B cell (primary cell): ENCODE data around the gene SKAP2.

Experiments used
- EZH2 ChIP-seq: IDR thresholded peaks from 2 replicates; pipeline ENCODE4 v1.6.1; 2012; ENCODE audit warnings: borderline replicate concordance, low read depth, mild to moderate bottlenecking, moderate library complexity, low read length; ENCODE audit not compliant: insufficient read depth, poor library complexity, severe bottlenecking
- TF ChIP-seq, protein P1 (sequence below): fragments of 200-600 bp; IDR thresholded peaks from one replicate; pipeline ENCODE4 v1.8.0; 2022; ENCODE audit warnings: antibody characterized with exemption, mild to moderate bottlenecking

DNA sequence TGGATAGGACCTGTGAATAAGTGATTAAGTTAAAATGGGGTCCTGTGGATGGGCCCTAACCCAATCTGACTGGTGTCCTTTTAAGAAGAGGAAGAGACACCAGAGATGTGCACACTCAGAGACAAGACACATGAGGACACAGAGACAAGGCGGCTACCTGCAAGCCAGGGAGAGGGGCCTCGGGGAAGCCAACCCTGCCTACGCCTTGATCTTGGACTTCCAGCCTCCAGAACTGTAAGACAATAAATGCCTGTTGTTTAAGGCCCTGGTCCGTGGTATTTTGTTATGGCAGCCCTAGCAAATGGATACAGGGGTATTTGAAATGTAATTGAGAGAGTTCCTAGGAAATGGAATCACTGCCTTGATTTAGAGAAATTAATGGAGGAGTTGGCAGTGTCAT, 225.3 kb downstream of the SKAP2 start:
- TF ChIP-seq, protein P1, sequence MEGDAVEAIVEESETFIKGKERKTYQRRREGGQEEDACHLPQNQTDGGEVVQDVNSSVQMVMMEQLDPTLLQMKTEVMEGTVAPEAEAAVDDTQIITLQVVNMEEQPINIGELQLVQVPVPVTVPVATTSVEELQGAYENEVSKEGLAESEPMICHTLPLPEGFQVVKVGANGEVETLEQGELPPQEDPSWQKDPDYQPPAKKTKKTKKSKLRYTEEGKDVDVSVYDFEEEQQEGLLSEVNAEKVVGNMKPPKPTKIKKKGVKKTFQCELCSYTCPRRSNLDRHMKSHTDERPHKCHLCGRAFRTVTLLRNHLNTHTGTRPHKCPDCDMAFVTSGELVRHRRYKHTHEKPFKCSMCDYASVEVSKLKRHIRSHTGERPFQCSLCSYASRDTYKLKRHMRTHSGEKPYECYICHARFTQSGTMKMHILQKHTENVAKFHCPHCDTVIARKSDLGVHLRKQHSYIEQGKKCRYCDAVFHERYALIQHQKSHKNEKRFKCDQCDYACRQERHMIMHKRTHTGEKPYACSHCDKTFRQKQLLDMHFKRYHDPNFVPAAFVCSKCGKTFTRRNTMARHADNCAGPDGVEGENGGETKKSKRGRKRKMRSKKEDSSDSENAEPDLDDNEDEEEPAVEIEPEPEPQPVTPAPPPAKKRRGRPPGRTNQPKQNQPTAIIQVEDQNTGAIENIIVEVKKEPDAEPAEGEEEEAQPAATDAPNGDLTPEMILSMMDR = no peak
- TF ChIP-seq EZH2 = no peak
